ENCODE measurements around the gene FTH1.

Gene FTH1

GRCh38 chr11:61972112-61972671 lies 4.8 kb upstream of the FTH1 start:
- H3K4me1 ChIP-seq (ENCODE audit: insufficient read depth, low read length, severe bottlenecking) = peaks cover 20% of the 10 kb centered on the region
- no peaks in the 10 kb centered on the region for H3K9me3 ChIP-seq (ENCODE audit: low read length)
- H3K4me3 ChIP-seq (ENCODE audit: low read depth, low read length, poor library complexity, severe bottlenecking) = no peak overlapping the region
- H3K36me3 ChIP-seq (ENCODE audit: insufficient read depth, low read length) = no peaks in the 10 kb centered on the region
- H3K27ac ChIP-seq (ENCODE audit: low read depth, low read length, poor library complexity, severe bottlenecking) = no peak overlapping the region
- no peaks in the 10 kb centered on the region; the same call in 1 of the 2 replicates for H3F3A ChIP-seq (ENCODE audit: insufficient read depth, low read length)
- H3K27me3 ChIP-seq (ENCODE audit: insufficient read depth, low read length) = no peaks in the 10 kb centered on the region
- no peaks in the 10 kb centered on the region for H3K79me2 ChIP-seq (ENCODE audit: insufficient read depth, low read length)
- TF ChIP-seq EZH2 (IDR thresholded peaks at IDR 0.05; ENCODE audit: borderline replicate concordance, low read length) = no peak
- no peak for TF ChIP-seq CTCF (IDR thresholded peaks at IDR 0.05; ENCODE audit: low read length)
- H4K20me1 ChIP-seq (ENCODE audit: insufficient read depth, low read length) = no peaks in the 10 kb centered on the region
- no peak overlapping the region for H2AFZ ChIP-seq (ENCODE audit: low read length)
- no peaks in the 10 kb centered on the region for H3K9me2 ChIP-seq (ENCODE audit: low read depth, low read length)
- no peak overlapping the region for H3K9ac ChIP-seq (ENCODE audit: low read length)
- no peak overlapping the region for H3K4me2 ChIP-seq (ENCODE audit: low read length)

GRCh38 chr11:61971248-61972111 lies 4.0 kb upstream of the FTH1 start:
- no peak for TF ChIP-seq CTCF (IDR thresholded peaks at IDR 0.05; ENCODE audit: low read length)
- no peak for TF ChIP-seq EZH2 (IDR thresholded peaks at IDR 0.05; ENCODE audit: borderline replicate concordance, low read length)
- Histone ChIP-seq H3K9ac (ENCODE audit: low read length) (no peak overlapping the region), H3K4me3 (ENCODE audit: low read depth, low read length, poor library complexity, severe bottlenecking) (no peak overlapping the region), H3K79me2 (ENCODE audit: insufficient read depth, low read length) (peaks cover 5% of the 10 kb centered on the region), H3K27me3 (ENCODE audit: insufficient read depth, low read length) (no peaks in the 10 kb centered on the region), H3K4me1 (ENCODE audit: insufficient read depth, low read length, severe bottlenecking) (peaks cover 21% of the 10 kb centered on the region), H3K9me3 (ENCODE audit: low read length) (no peaks in the 10 kb centered on the region), H3K4me2 (ENCODE audit: low read length) (no peak overlapping the region), H3K9me2 (ENCODE audit: low read depth, low read length) (no peaks in the 10 kb centered on the region), H3F3A (ENCODE audit: insufficient read depth, low read length) (no peaks in the 10 kb centered on the region; the same call in 1 of the 2 replicates), H3K27ac (ENCODE audit: low read depth, low read length, poor library complexity, severe bottlenecking) (no peak overlapping the region), H4K20me1 (ENCODE audit: insufficient read depth, low read length) (no peaks in the 10 kb centered on the region), H3K36me3 (ENCODE audit: insufficient read depth, low read length) (no peaks in the 10 kb centered on the region), H2AFZ (ENCODE audit: low read length) (no peak overlapping the region)

- H2AFZ ChIP-seq (ENCODE audit: low read length) = no peak overlapping the region
- no peaks in the 10 kb centered on the region; the same call in 1 of the 2 replicates for H3F3A ChIP-seq (ENCODE audit: insufficient read depth, low read length)
- H3K4me2 ChIP-seq (ENCODE audit: low read length) = no peak overlapping the region
- peaks cover 10% of the 10 kb centered on the region for H3K79me2 ChIP-seq (ENCODE audit: insufficient read depth, low read length)
- peaks cover 36% of the 10 kb centered on the region for H3K4me1 ChIP-seq (ENCODE audit: insufficient read depth, low read length, severe bottlenecking)
- no peak overlapping the region for H3K4me3 ChIP-seq (ENCODE audit: low read depth, low read length, poor library complexity, severe bottlenecking)
- H3K9me3 ChIP-seq (ENCODE audit: low read length) = no peaks in the 10 kb centered on the region
- no peak overlapping the region for H3K9ac ChIP-seq (ENCODE audit: low read length)
- no peaks in the 10 kb centered on the region for H3K27me3 ChIP-seq (ENCODE audit: insufficient read depth, low read length)
- no peaks in the 10 kb centered on the region for H4K20me1 ChIP-seq (ENCODE audit: insufficient read depth, low read length)
- no peaks in the 10 kb centered on the region for H3K9me2 ChIP-seq (ENCODE audit: low read depth, low read length)
- peaks cover 7% of the 10 kb centered on the region for H3K36me3 ChIP-seq (ENCODE audit: insufficient read depth, low read length)
- no peak overlapping the region for H3K27ac ChIP-seq (ENCODE audit: low read depth, low read length, poor library complexity, severe bottlenecking)
- TF ChIP-seq EZH2 (IDR thresholded peaks at IDR 0.05; ENCODE audit: borderline replicate concordance, low read length) = no peak
- TF ChIP-seq CTCF (IDR thresholded peaks at IDR 0.05; ENCODE audit: low read length) = no peak
Measured at GRCh38 chr11:61969838-61970662, 2.6 kb upstream of the FTH1 start.
